K562 (cell line): ENCODE data around the gene SPATA2L. TPM values are rescaled to one million over a fixed set of nuclear protein-coding genes. Genes with fewer than 3 reads are reported as not detected.

Source experiments
- BDP1 ChIP-seq: IDR thresholded peaks from 3 replicates; pipeline ENCODE4 v1.6.1; 2011; ENCODE audit not compliant: insufficient read length, insufficient read depth
- CBX3 ChIP-seq, 2 experiments: IDR thresholded peaks; 1 replicate in 1 of 2; 2 replicates in 1 of 2; pipeline ENCODE4 v1.6.1; 2012; ENCODE audit warnings: inconsistent platforms in 2 of 2, low read length in 2 of 2, borderline replicate concordance in 1 of 2, control low read depth in 1 of 2
- ESRRA ChIP-seq: fragments of 450-650 bp; IDR thresholded peaks from 2 replicates; pipeline ENCODE4 v1.6.1; 2014; ENCODE audit warnings: low read depth, mild to moderate bottlenecking, moderate library complexity, borderline replicate concordance
- EZH2 ChIP-seq: IDR thresholded peaks from 2 replicates; pipeline ENCODE4 v1.6.1; 2012; ENCODE audit warnings: low read depth, mild to moderate bottlenecking, inconsistent platforms, low read length, borderline replicate concordance
- FOXP1 ChIP-seq: sonication (generic); formaldehyde crosslinking; IDR thresholded peaks from 2 replicates; pipeline ENCODE4 v1.8.0; 2022; ENCODE audit warnings: mild to moderate bottlenecking, missing genetic modification reagents
- HDAC2 ChIP-seq: fragments of 450-650 bp; IDR thresholded peaks from 2 replicates; pipeline ENCODE4 v1.6.1; 2016; ENCODE audit warnings: mild to moderate bottlenecking
- MCM2 ChIP-seq: fragments of 450-650 bp; IDR thresholded peaks from 2 replicates; pipeline ENCODE4 v1.6.1; 2017; ENCODE audit warnings: low read depth, mild to moderate bottlenecking
- PML ChIP-seq: IDR thresholded peaks from 2 replicates; pipeline ENCODE4 v1.6.1; 2012; ENCODE audit warnings: low read length, inconsistent platforms
- PREB ChIP-seq: sonication (generic); formaldehyde crosslinking; IDR thresholded peaks from 2 replicates; pipeline ENCODE4 v1.8.1; 2023; ENCODE audit warnings: mild to moderate bottlenecking, missing genetic modification reagents
- SAFB2 ChIP-seq: fragments of 200-400 bp; formaldehyde crosslinking; IDR thresholded peaks from 2 replicates; pipeline ENCODE4 v1.6.1; 2018; ENCODE audit warnings: borderline replicate concordance, low read length, low read depth, moderate library complexity; ENCODE audit not compliant: severe bottlenecking
- SAP30 ChIP-seq: fragments of 200-600 bp; sonication (generic); IDR thresholded peaks from 2 replicates; pipeline ENCODE4 v1.6.1; 2012; ENCODE audit warnings: borderline replicate concordance, low read depth, mild to moderate bottlenecking, moderate library complexity, low read length, control low read depth, inconsistent platforms; ENCODE audit not compliant: insufficient read depth, poor library complexity, severe bottlenecking
- SRSF3 ChIP-seq: fragments of 200-400 bp; formaldehyde crosslinking; IDR thresholded peaks from 2 replicates; pipeline ENCODE4 v1.6.1; 2016; ENCODE audit warnings: mild to moderate bottlenecking, low read length, moderate library complexity; ENCODE audit not compliant: insufficient read depth
- TAF1 ChIP-seq: IDR thresholded peaks from 2 replicates; pipeline ENCODE4 v1.6.1; 2011; ENCODE audit warnings: mild to moderate bottlenecking, low read length, moderate library complexity; ENCODE audit not compliant: insufficient read depth, control insufficient read depth, severe bottlenecking; ENCODE audit errors: extremely low read depth
- TCFL5 ChIP-seq: fragments of 250-450 bp; sonication (Bioruptor Pico); conservative IDR thresholded peaks from 2 replicates; pipeline ENCODE4 v1.6.1; 2021; ENCODE audit warnings: mild to moderate bottlenecking, moderate library complexity, matching md5 sums
- TFAM ChIP-seq: fragments of 250-450 bp; sonication (Bioruptor Pico); conservative IDR thresholded peaks from 2 replicates; pipeline ENCODE4 v1.5.0; 2021; ENCODE audit warnings: mild to moderate bottlenecking, moderate library complexity
- UBTF ChIP-seq, 2 experiments: IDR thresholded peaks; 2 replicates each; pipeline ENCODE4 v1.6.1; 2012; ENCODE audit warnings: improper control_type of control experiment in 2 of 2, low read depth in 2 of 2, low read length in 2 of 2, borderline replicate concordance in 1 of 2
- ZNF24 ChIP-seq: fragments of 450-650 bp; IDR thresholded peaks from 2 replicates; pipeline ENCODE4 v1.6.1; 2016
- polyA plus RNA-seq, 8 experiments: library from polyadenylated mRNA; depleted of rRNA in 4 of 8; stranded (reverse) in 5 of 8; unstranded in 3 of 8; fragments of >200 nt; fragmentation: Nextera tagmentation in 2 of 8; fragmentation: Illumina TruSeq in 1 of 8; extraction: Ambion mirVana in 2 of 8; extraction: Trizol in 1 of 8; gene quantifications; 2 replicates each; pipeline versions ENCODE4 v1.2.1 to v1.2.3, GENCODE V29; 2011 to 2014; ENCODE audit warnings: inconsistent platforms in 1 of 8, missing spikeins in 1 of 8
- total RNA-seq, 7 experiments: library from RNA; depleted of rRNA in 6 of 7; stranded (reverse); fragments of >200 nt in 6 of 7; fragmentation: Illumina TruSeq in 2 of 7; extraction: Trizol in 2 of 7; gene quantifications; 2 replicates each; pipeline versions ENCODE4 v1.2.1 to v1.2.3, GENCODE V29; 2011 to 2021; ENCODE audit warnings: low replicate concordance in 1 of 7
- TF ChIP-seq, protein P1 (sequence below), 2 experiments: fragments of 450-650 bp; IDR thresholded peaks; 2 replicates each; pipeline ENCODE4 v1.6.1; 2018; ENCODE audit warnings: mild to moderate bottlenecking in 2 of 2, low read depth in 1 of 2; ENCODE audit not compliant: partially characterized antibody in 2 of 2
- TF ChIP-seq, protein P2 (sequence below): fragments of 250-450 bp; sonication (Bioruptor Pico); IDR thresholded peaks from 2 replicates; pipeline ENCODE4 v1.9.0; 2021; ENCODE audit warnings: mild to moderate bottlenecking

The SPATA2L gene
- total and polyA plus RNA-seq, 9 of the 15 experiments (the other 6 are each of a cell fraction or from before 2014, with no cell fraction given), result 0.13 to 19.2 (median 4.8) TPM; not detected in 1

DNA sequence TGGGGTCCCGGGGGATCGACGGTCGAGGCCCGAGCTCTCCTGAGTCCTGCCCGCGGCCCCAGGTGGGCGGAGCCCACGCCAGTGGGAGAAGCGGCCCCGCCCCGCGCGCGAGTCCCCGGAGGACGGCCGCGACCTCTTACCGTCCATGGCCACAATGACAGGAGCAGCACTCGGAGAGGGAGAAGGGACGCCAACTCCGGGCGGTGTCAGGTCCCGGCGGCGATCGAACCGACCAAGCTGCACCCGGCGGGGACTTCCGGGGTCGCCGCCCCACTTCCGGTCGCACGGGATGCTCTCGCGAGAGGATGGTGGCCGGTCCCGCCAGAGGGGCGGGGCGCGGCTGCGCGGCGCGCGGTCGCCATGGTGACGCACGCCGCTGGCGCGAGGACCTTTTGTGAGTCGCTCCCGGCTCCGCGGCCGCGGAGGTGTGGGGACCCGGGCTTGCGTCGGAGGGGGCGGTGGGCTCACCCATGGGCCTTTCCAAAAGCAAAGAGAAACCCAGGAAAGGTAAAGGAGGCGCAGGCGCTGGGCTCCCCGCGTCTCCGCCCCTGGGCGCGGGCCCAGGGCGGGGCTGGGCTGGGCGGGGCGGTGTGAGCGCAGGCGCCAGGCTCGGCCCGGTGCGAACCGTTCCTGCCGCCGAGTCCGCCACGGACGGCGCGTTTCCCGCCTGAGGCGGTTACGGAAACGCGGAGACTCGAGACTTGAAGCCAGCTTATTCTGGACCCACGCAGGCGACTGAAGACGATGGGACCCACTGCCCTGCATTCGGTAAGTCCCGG, 43.9 kb downstream of the SPATA2L start, which contains the start of the genes CHMP1A and SPATA33 (continued):
- TF ChIP-seq UBTF (IDR thresholded peaks at IDR 0.05; ENCODE audit: borderline replicate concordance in 1 of 2, low read depth in 2 of 2, low read length in 2 of 2) (no peak; a peak in 1 of 4 replicates), BDP1 (no peak), FOXP1 (no peak), ZNF24 (no peak), SAFB2 (no peak), ESRRA (0 out of 2 replicates have a peak, but pooled peaks have one; percentile 14), SAP30 (peak; percentile 89), SRSF3 (no peak), PML (peak; percentile 56; the same call in 1 of the 2 replicates), PREB (CRISPR knock-in tag) (no peak), MCM2 (no peak), TAF1 (peak; percentile 48), TFAM (CRISPR knock-in tag) (no peak), EZH2 (no peak), TCFL5 (CRISPR knock-in tag) (no peak), CBX3 (IDR thresholded peaks at IDR 0.05; ENCODE audit: borderline replicate concordance in 1 of 2, low read length in 2 of 2) (no peak; a peak in 1 of 3 replicates), HDAC2 (no peak; the same call in 1 of the 2 replicates)
- TF ChIP-seq, protein P1, sequence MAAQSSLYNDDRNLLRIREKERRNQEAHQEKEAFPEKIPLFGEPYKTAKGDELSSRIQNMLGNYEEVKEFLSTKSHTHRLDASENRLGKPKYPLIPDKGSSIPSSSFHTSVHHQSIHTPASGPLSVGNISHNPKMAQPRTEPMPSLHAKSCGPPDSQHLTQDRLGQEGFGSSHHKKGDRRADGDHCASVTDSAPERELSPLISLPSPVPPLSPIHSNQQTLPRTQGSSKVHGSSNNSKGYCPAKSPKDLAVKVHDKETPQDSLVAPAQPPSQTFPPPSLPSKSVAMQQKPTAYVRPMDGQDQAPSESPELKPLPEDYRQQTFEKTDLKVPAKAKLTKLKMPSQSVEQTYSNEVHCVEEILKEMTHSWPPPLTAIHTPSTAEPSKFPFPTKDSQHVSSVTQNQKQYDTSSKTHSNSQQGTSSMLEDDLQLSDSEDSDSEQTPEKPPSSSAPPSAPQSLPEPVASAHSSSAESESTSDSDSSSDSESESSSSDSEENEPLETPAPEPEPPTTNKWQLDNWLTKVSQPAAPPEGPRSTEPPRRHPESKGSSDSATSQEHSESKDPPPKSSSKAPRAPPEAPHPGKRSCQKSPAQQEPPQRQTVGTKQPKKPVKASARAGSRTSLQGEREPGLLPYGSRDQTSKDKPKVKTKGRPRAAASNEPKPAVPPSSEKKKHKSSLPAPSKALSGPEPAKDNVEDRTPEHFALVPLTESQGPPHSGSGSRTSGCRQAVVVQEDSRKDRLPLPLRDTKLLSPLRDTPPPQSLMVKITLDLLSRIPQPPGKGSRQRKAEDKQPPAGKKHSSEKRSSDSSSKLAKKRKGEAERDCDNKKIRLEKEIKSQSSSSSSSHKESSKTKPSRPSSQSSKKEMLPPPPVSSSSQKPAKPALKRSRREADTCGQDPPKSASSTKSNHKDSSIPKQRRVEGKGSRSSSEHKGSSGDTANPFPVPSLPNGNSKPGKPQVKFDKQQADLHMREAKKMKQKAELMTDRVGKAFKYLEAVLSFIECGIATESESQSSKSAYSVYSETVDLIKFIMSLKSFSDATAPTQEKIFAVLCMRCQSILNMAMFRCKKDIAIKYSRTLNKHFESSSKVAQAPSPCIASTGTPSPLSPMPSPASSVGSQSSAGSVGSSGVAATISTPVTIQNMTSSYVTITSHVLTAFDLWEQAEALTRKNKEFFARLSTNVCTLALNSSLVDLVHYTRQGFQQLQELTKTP (IDR thresholded peaks at IDR 0.05; ENCODE audit: low read depth in 1 of 2, partially characterized antibody in 2 of 2), result no peak
- TF ChIP-seq, protein P2, sequence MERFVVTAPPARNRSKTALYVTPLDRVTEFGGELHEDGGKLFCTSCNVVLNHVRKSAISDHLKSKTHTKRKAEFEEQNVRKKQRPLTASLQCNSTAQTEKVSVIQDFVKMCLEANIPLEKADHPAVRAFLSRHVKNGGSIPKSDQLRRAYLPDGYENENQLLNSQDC, result no peak
